ENCODE results near the gene EID2. TPM values are rescaled to one million over a fixed set of nuclear protein-coding genes. Genes with fewer than 3 reads are reported as not detected.

EID2 gene
- polyA plus RNA-seq, 1 donor (not counting 4 experiments of a cell fraction or from before 2014, with no cell fraction given), result 12.9 TPM

GRCh38 chr19:39515551-39516191 is 24.3 kb downstream of the EID2 start:
- Histone ChIP-seq H2AFZ (ENCODE audit: control insufficient read depth, low read length) (peak overlapping the region; percentile 26), H3K9ac (ENCODE audit: control insufficient read depth, extremely low read depth, insufficient read depth, low read length) (no peak overlapping the region), H3K79me2 (ENCODE audit: control insufficient read depth, insufficient read depth, low read length) (no peaks in the 10 kb centered on the region), H3K9me1 (ENCODE audit: control insufficient read depth, extremely low read depth, insufficient read depth, low read length) (no peaks in the 10 kb centered on the region), H3K4me3 (ENCODE audit: control insufficient read depth in 2 of 3, extremely low read depth in 1 of 3, insufficient read depth in 2 of 3, low read depth in 1 of 3, low read length in 3 of 3) (peak overlapping the region; percentile 9 to 46 (median 29)), H4K20me1 (ENCODE audit: control insufficient read depth, extremely low read depth, insufficient read depth, low read length) (no peaks in the 10 kb centered on the region), H3K36me3 (ENCODE audit: control insufficient read depth in 2 of 2, extremely low read depth in 1 of 2, insufficient read depth in 2 of 2, low read length in 2 of 2) (no peaks in the 10 kb centered on the region), H3K4me1 (ENCODE audit: control insufficient read depth, extremely low read depth, insufficient read depth, low read length) (peaks cover 13% of the 10 kb centered on the region), H3K27ac (ENCODE audit: control insufficient read depth, insufficient read depth, low read length) (no peak overlapping the region), H3K9me3 (ENCODE audit: control insufficient read depth, low read depth, low read length) (no peaks in the 10 kb centered on the region), H3K4me2 (ENCODE audit: control insufficient read depth, extremely low read depth, insufficient read depth, low read depth, low read length) (peak overlapping the region; percentile 71), H3K27me3 (ENCODE audit: control insufficient read depth, extremely low read depth, insufficient read depth, low read length) (peaks cover 58% of the 10 kb centered on the region)
- TF ChIP-seq EZH2 (IDR thresholded peaks at IDR 0.05; ENCODE audit: low read length) (peak; percentile 21), CTCF (optimal IDR thresholded peaks at IDR 0.05 in 1 of 3, IDR thresholded peaks at IDR 0.05 in 1 of 3, conservative IDR thresholded peaks at IDR 0.05 in 1 of 3; ENCODE audit: extremely low read depth in 1 of 3, insufficient read depth in 2 of 3, low read length in 3 of 3) (no peak)
- FAIRE-seq (no peak), DNase-seq (ENCODE audit: low read depth, low spot score) (no peak)
- dilution Hi-C loops (cut with MboI; ENCODE audit: extremely low pct_ligation_motif_present, low sequenced_read_pairs), result no loop called here

- Histone ChIP-seq H3K4me2 (ENCODE audit: control insufficient read depth, extremely low read depth, insufficient read depth, low read depth, low read length) (peak within 1 kb of the TSS; percentile 71), H3K9me3 (ENCODE audit: control insufficient read depth, low read depth, low read length) (no peaks in the 10 kb centered on the region), H2AFZ (ENCODE audit: control insufficient read depth, low read length) (peak within 1 kb of the TSS; percentile 26), H3K27ac (ENCODE audit: control insufficient read depth, insufficient read depth, low read length) (no peak within 1 kb of the TSS), H3K4me1 (ENCODE audit: control insufficient read depth, extremely low read depth, insufficient read depth, low read length) (peaks cover 13% of the 10 kb centered on the region), H3K79me2 (ENCODE audit: control insufficient read depth, insufficient read depth, low read length) (no peaks in the 10 kb centered on the region), H3K9ac (ENCODE audit: control insufficient read depth, extremely low read depth, insufficient read depth, low read length) (no peak within 1 kb of the TSS), H3K36me3 (ENCODE audit: control insufficient read depth in 2 of 2, extremely low read depth in 1 of 2, insufficient read depth in 2 of 2, low read length in 2 of 2) (no peaks in the 10 kb centered on the region), H3K9me1 (ENCODE audit: control insufficient read depth, extremely low read depth, insufficient read depth, low read length) (no peaks in the 10 kb centered on the region), H4K20me1 (ENCODE audit: control insufficient read depth, extremely low read depth, insufficient read depth, low read length) (no peaks in the 10 kb centered on the region), H3K27me3 (ENCODE audit: control insufficient read depth, extremely low read depth, insufficient read depth, low read length) (peaks cover 58% of the 10 kb centered on the region), H3K4me3 (ENCODE audit: control insufficient read depth in 2 of 3, extremely low read depth in 1 of 3, insufficient read depth in 2 of 3, low read depth in 1 of 3, low read length in 3 of 3) (peak within 1 kb of the TSS; percentile 9 to 46 (median 29))
- DNase-seq (ENCODE audit: low read depth, low spot score) (no peak), FAIRE-seq (no peak)
- dilution Hi-C loops (cut with MboI; ENCODE audit: extremely low pct_ligation_motif_present, low sequenced_read_pairs), result no loop called here
- peak in 1 of 3 experiments; percentile 3 for TF ChIP-seq CTCF (optimal IDR thresholded peaks at IDR 0.05 in 1 of 3, IDR thresholded peaks at IDR 0.05 in 1 of 3, conservative IDR thresholded peaks at IDR 0.05 in 1 of 3; ENCODE audit: extremely low read depth in 1 of 3, insufficient read depth in 2 of 3, low read length in 3 of 3)
- TF ChIP-seq EZH2 (IDR thresholded peaks at IDR 0.05; ENCODE audit: low read length), result peak; percentile 84
Measured at GRCh38 chr19:39514840-39515550, 25.0 kb downstream of the EID2 start, which contains the start of gene SELENOV. TSS of gene SELENOV (plus strand) at chr19:39515139. CDS start at chr19:39515213, 74 bp downstream.
